T-helper 17 cell (primary cell): ENCODE measurements around the gene SLC1A3. TPM values are rescaled to one million over a fixed set of nuclear protein-coding genes. Genes with fewer than 3 reads are reported as not detected.

Experiments
- ATAC-seq: fragments of 150-1000 bp; cut with Tn5 transposase; 2 replicates; pipeline ENCODE4 v1.10.0; 2021; ENCODE audit warnings: mild to moderate bottlenecking, moderate library complexity
- DNase-seq, 3 donors: peaks; one replicate each; pipeline versions ENCODE4 v3.0.0 to v3.0.0-alpha.2; 2020 to 2021
- H3K9me3 ChIP-seq: one replicate; pipeline ENCODE4 v1.7.0; 2013; ENCODE audit warnings: low read length, mild to moderate bottlenecking; ENCODE audit not compliant: control insufficient read depth, poor library complexity, severe bottlenecking
- H3K27ac Mint-ChIP-seq: one replicate; pipeline ENCODE4 v1.8.0; 2022; ENCODE audit warnings: mild to moderate bottlenecking, moderate library complexity, mixed read lengths
- H3K27me3 Mint-ChIP-seq: one replicate; pipeline ENCODE4 v1.8.0; 2022; ENCODE audit warnings: mixed read lengths
- H3K36me3 Mint-ChIP-seq: one replicate; pipeline ENCODE4 v1.8.0; 2022; ENCODE audit warnings: low read depth, mixed read lengths
- H3K4me1 Mint-ChIP-seq: one replicate; pipeline ENCODE4 v1.8.0; 2022; ENCODE audit warnings: mild to moderate bottlenecking, mixed read lengths
- H3K4me3 Mint-ChIP-seq: one replicate; pipeline ENCODE4 v1.8.0; 2022; ENCODE audit warnings: mild to moderate bottlenecking, moderate library complexity, mixed read lengths
- total RNA-seq, 4 donors: library from RNA in 2 of 4; stranded (reverse) in 2 of 4; gene quantifications; one replicate each; pipeline ENCODE4 v1.2.3 and lab custom pipeline; 2022 to 2026

Gene SLC1A3
- total RNA-seq, 2 donors from 2014 or later = not detected

- Mint-ChIP-seq H3K36me3 (peaks cover 2% of the 10 kb centered on the region), H3K27ac (no peak overlapping the region), H3K27me3 (peaks cover 30% of the 10 kb centered on the region), H3K4me3 (no peak overlapping the region), H3K4me1 (peaks cover 2% of the 10 kb centered on the region)
- DNase-seq (no peak), ATAC-seq (no peak)
- H3K9me3 ChIP-seq = no peaks in the 10 kb centered on the region
Observed at GRCh38 chr5:36681711-36682110, 75.3 kb downstream of the SLC1A3 start.

- no peak overlapping the region for H3K27ac Mint-ChIP-seq
- DNase-seq (no peak), ATAC-seq (no peak)
- H3K9me3 ChIP-seq = no peaks in the 10 kb centered on the region
- H3K27me3 Mint-ChIP-seq = peaks cover 31% of the 10 kb centered on the region
- H3K36me3 Mint-ChIP-seq = peaks cover 2% of the 10 kb centered on the region
- H3K4me1 Mint-ChIP-seq = peaks cover 2% of the 10 kb centered on the region
- no peak overlapping the region for H3K4me3 Mint-ChIP-seq
Observed at GRCh38 chr5:36682499-36682898, 76.1 kb downstream of the SLC1A3 start.

GRCh38 chr5:36683821-36684434 is 77.5 kb downstream of the SLC1A3 start:
- H3K27ac Mint-ChIP-seq = no peak overlapping the region

GRCh38 chr5:36685631-36686288 is 79.4 kb downstream of the SLC1A3 start:
- peaks cover 2% of the 10 kb centered on the region for H3K36me3 Mint-ChIP-seq
- DNase-seq (no peak), ATAC-seq (no peak)
- H3K27ac Mint-ChIP-seq = no peak overlapping the region
- peaks cover 10% of the 10 kb centered on the region for H3K4me1 Mint-ChIP-seq
- no peaks in the 10 kb centered on the region for H3K9me3 ChIP-seq
- peaks cover 31% of the 10 kb centered on the region for H3K27me3 Mint-ChIP-seq
- no peak overlapping the region for H3K4me3 Mint-ChIP-seq

More at GRCh38 chr5:36683821-36684434, 77.5 kb downstream of the SLC1A3 start:
- ATAC-seq (no peak), DNase-seq (no peak)
- Mint-ChIP-seq H3K36me3 (peaks cover 2% of the 10 kb centered on the region), H3K4me3 (no peak overlapping the region), H3K4me1 (peaks cover 2% of the 10 kb centered on the region), H3K27me3 (peaks cover 37% of the 10 kb centered on the region)
- no peaks in the 10 kb centered on the region for H3K9me3 ChIP-seq

GRCh38 chr5:36686881-36687280 is 80.5 kb downstream of the SLC1A3 start:
- H3K4me3 Mint-ChIP-seq = no peak overlapping the region
- H3K9me3 ChIP-seq = no peaks in the 10 kb centered on the region
- H3K27ac Mint-ChIP-seq = no peak overlapping the region
- H3K36me3 Mint-ChIP-seq = peaks cover 2% of the 10 kb centered on the region
- H3K4me1 Mint-ChIP-seq = peaks cover 10% of the 10 kb centered on the region
- no peak for DNase-seq
- H3K27me3 Mint-ChIP-seq = peaks cover 42% of the 10 kb centered on the region
- ATAC-seq = no peak

GRCh38 chr5:36688722-36689121 is 82.3 kb downstream of the SLC1A3 start:
- H3K27ac Mint-ChIP-seq = no peak overlapping the region
- DNase-seq (no peak), ATAC-seq (no peak)
- peaks cover 50% of the 10 kb centered on the region for H3K27me3 Mint-ChIP-seq
- H3K9me3 ChIP-seq = no peaks in the 10 kb centered on the region
- no peak overlapping the region for H3K4me3 Mint-ChIP-seq
- H3K36me3 Mint-ChIP-seq = peaks cover 2% of the 10 kb centered on the region
- H3K4me1 Mint-ChIP-seq = peaks cover 12% of the 10 kb centered on the region

- no peak overlapping the region for H3K27ac Mint-ChIP-seq
- peaks cover 12% of the 10 kb centered on the region for H3K4me1 Mint-ChIP-seq
- no peaks in the 10 kb centered on the region for H3K9me3 ChIP-seq
- no peaks in the 10 kb centered on the region for H3K36me3 Mint-ChIP-seq
- no peak for DNase-seq
- H3K27me3 Mint-ChIP-seq = peaks cover 46% of the 10 kb centered on the region
- ATAC-seq = no peak
- H3K4me3 Mint-ChIP-seq = no peak overlapping the region
Observed at GRCh38 chr5:36689225-36689624, 82.8 kb downstream of the SLC1A3 start.

- peak; percentile 17 to 31 (median 27) for DNase-seq
- Mint-ChIP-seq H3K4me1 (peaks cover 10% of the 10 kb centered on the region), H3K27ac (no peak overlapping the region), H3K27me3 (peaks cover 40% of the 10 kb centered on the region), H3K4me3 (peak overlapping the region; percentile 86), H3K36me3 (no peaks in the 10 kb centered on the region)
- H3K9me3 ChIP-seq = no peaks in the 10 kb centered on the region
- peak; percentile 84 for ATAC-seq
Observed at GRCh38 chr5:36690041-36690961, 83.9 kb downstream of the SLC1A3 start.

GRCh38 chr5:36691226-36691625 is 84.8 kb downstream of the SLC1A3 start:
- peaks cover 44% of the 10 kb centered on the region for H3K27me3 Mint-ChIP-seq
- no peaks in the 10 kb centered on the region for H3K36me3 Mint-ChIP-seq
- H3K4me3 Mint-ChIP-seq = peak overlapping the region; percentile 19
- H3K27ac Mint-ChIP-seq = no peak overlapping the region
- no peak for DNase-seq
- H3K9me3 ChIP-seq = no peaks in the 10 kb centered on the region
- H3K4me1 Mint-ChIP-seq = peaks cover 10% of the 10 kb centered on the region
- no peak for ATAC-seq

GRCh38 chr5:36691696-36692371 is 85.4 kb downstream of the SLC1A3 start:
- Mint-ChIP-seq H3K36me3 (no peaks in the 10 kb centered on the region), H3K4me3 (no peak overlapping the region), H3K27me3 (peaks cover 48% of the 10 kb centered on the region), H3K4me1 (peaks cover 10% of the 10 kb centered on the region), H3K27ac (no peak overlapping the region)
- DNase-seq (no peak), ATAC-seq (no peak)
- no peaks in the 10 kb centered on the region for H3K9me3 ChIP-seq

- H3K27me3 Mint-ChIP-seq = peaks cover 43% of the 10 kb centered on the region
- H3K36me3 Mint-ChIP-seq = no peaks in the 10 kb centered on the region
- H3K27ac Mint-ChIP-seq = no peak overlapping the region
Observed at GRCh38 chr5:36692791-36693763, 86.7 kb downstream of the SLC1A3 start.

GRCh38 chr5:36694351-36694750 is 87.9 kb downstream of the SLC1A3 start:
- ATAC-seq = no peak
- Mint-ChIP-seq H3K27me3 (peaks cover 33% of the 10 kb centered on the region), H3K27ac (no peak overlapping the region), H3K36me3 (no peaks in the 10 kb centered on the region), H3K4me1 (peaks cover 10% of the 10 kb centered on the region), H3K4me3 (no peak overlapping the region)
- H3K9me3 ChIP-seq = no peaks in the 10 kb centered on the region
- DNase-seq = no peak

More at GRCh38 chr5:36692791-36693763, 86.7 kb downstream of the SLC1A3 start:
- no peak overlapping the region for H3K4me3 Mint-ChIP-seq
- H3K4me1 Mint-ChIP-seq = peaks cover 10% of the 10 kb centered on the region
- peak; percentile 48 for ATAC-seq
- DNase-seq = no peak
- no peaks in the 10 kb centered on the region for H3K9me3 ChIP-seq
